OCI-LY7 (cell line): ENCODE results near the gene S100Z.
"Not testable (repeated sequence)": the region's sequence is repeated elsewhere in the genome, so short reads cannot be mapped to it uniquely, and the experiment has no call there.

Experiments used
- EZH2phosphoT487 ChIP-seq: fragments of 200-600 bp; sonication (generic); IDR thresholded peaks from 2 replicates; pipeline ENCODE4 v1.6.1; 2018; ENCODE audit warnings: low read depth, borderline replicate concordance, mild to moderate bottlenecking, mixed run types, antibody characterized with exemption, low read length, moderate library complexity, mixed read lengths
- TF ChIP-seq, protein P1 (sequence below): fragments of 200-600 bp; sonication (generic); conservative IDR thresholded peaks from 2 replicates; pipeline ENCODE4 v1.5.1; 2014; ENCODE audit warnings: mild to moderate bottlenecking, antibody characterized with exemption, low read length, moderate library complexity, mixed read lengths

GRCh38 chr5:76826416-76826815 lies 23.4 kb upstream of the S100Z start:
- not testable (repeated sequence) for TF ChIP-seq EZH2phosphoT487
- TF ChIP-seq, protein P1, sequence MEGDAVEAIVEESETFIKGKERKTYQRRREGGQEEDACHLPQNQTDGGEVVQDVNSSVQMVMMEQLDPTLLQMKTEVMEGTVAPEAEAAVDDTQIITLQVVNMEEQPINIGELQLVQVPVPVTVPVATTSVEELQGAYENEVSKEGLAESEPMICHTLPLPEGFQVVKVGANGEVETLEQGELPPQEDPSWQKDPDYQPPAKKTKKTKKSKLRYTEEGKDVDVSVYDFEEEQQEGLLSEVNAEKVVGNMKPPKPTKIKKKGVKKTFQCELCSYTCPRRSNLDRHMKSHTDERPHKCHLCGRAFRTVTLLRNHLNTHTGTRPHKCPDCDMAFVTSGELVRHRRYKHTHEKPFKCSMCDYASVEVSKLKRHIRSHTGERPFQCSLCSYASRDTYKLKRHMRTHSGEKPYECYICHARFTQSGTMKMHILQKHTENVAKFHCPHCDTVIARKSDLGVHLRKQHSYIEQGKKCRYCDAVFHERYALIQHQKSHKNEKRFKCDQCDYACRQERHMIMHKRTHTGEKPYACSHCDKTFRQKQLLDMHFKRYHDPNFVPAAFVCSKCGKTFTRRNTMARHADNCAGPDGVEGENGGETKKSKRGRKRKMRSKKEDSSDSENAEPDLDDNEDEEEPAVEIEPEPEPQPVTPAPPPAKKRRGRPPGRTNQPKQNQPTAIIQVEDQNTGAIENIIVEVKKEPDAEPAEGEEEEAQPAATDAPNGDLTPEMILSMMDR = not testable (repeated sequence)
